ENCODE measurements around the gene LNX2.

The LNX2 gene

DNA sequence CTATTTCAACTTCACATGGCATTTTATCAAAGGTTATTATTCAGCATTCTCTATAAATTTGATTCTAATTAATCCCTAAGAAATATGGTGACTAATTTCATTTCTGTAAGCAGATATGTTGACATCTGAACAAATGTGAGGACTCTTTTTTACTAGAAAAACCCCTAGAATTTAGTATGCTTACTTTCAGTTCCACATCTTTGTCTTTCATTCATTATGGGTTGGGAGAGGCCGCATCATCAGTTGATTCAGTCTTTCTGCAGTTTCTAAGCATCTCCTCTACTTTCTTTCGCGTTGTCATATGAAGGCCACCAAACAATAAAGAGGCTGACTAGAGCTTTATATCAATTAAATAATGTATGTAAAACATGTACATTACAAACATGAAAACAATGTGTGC lies 114.5 kb downstream of the LNX2 start:
- Histone ChIP-seq H3K36me3 (ENCODE audit: control insufficient read depth, insufficient read depth, low read length) (no peaks in the 10 kb centered on the region), H3K4me1 (ENCODE audit: control insufficient read depth, insufficient read depth, low read length, poor library complexity, severe bottlenecking) (no peaks in the 10 kb centered on the region), H3K9me3 (ENCODE audit: control insufficient read depth, low read length) (no peaks in the 10 kb centered on the region), H3K4me3 (ENCODE audit: extremely low read depth, insufficient read depth, low read length, poor library complexity, severe bottlenecking) (no peak overlapping the region), H3K27ac (ENCODE audit: low read depth, low read length, severe bottlenecking) (no peak overlapping the region)
- WGBS, 2 experiments (ENCODE audit: insufficient coverage in 2 of 2), result 83 to 100% methylated on average over 1 of the region's 3 CpGs

DNA sequence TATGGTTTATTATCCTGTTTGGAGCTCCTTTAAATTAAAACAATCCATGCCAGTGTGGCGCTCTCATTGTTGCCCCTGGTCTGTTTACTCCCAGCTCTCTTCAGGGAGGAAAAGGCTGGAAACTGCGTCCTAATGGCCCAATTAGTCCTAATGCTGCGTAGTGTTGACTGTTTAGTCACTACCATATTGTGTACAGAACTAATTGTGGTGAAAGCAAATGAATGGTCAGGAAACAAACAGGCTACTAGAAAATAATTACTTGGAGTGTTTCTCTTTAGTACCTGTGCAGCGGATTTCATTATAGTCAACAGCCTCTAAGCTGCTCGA lies 115.5 kb downstream of the LNX2 start:
- Histone ChIP-seq H3K4me1 (ENCODE audit: control insufficient read depth, insufficient read depth, low read length, poor library complexity, severe bottlenecking) (no peaks in the 10 kb centered on the region), H3K36me3 (ENCODE audit: control insufficient read depth, insufficient read depth, low read length) (no peaks in the 10 kb centered on the region), H3K4me3 (ENCODE audit: extremely low read depth, insufficient read depth, low read length, poor library complexity, severe bottlenecking) (no peak overlapping the region), H3K27ac (ENCODE audit: low read depth, low read length, severe bottlenecking) (no peak overlapping the region), H3K9me3 (ENCODE audit: control insufficient read depth, low read length) (no peaks in the 10 kb centered on the region)
- WGBS, 2 experiments (ENCODE audit: insufficient coverage in 2 of 2), result 100% methylated on average over 1 to 2 of the region's 5 CpGs

DNA sequence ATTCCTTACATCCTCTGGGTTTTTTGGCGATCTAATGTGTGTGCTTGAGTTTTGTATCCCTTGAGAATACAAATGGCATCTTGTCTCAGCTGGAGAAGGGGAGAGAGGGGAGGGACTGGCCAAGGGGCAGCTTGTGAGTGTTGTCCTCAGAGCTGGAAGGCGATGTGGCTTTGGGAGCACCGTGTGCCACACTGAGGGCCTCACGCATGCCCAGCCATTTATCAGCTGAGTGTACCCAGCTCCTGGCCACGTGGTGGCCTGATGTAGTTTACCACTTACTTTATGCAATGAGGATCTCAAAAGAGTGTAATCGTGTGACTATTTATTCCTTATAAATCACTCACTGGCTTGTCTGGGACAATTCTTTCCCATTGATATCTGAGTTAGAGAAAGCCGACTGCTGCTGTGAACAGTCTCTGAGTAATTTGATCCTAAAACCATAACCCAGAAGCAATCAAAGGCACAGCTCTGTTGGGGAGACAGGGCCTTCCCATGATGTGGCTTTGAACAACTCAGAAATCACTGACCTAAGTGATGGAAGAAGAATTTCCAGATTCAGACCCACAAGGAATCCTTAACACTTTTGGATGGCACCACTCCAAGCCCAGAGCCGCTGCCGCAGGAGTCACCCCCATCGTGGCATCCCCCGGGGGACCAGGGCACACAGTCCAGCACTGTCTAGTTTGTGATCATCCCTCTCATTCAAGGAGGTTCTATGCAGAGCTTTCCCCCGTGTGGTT lies 116.0 kb downstream of the LNX2 start:
- Histone ChIP-seq H3K4me1 (ENCODE audit: control insufficient read depth, insufficient read depth, low read length, poor library complexity, severe bottlenecking) (no peaks in the 10 kb centered on the region), H3K36me3 (ENCODE audit: control insufficient read depth, insufficient read depth, low read length) (no peaks in the 10 kb centered on the region), H3K4me3 (ENCODE audit: extremely low read depth, insufficient read depth, low read length, poor library complexity, severe bottlenecking) (no peak overlapping the region), H3K9me3 (ENCODE audit: control insufficient read depth, low read length) (no peaks in the 10 kb centered on the region), H3K27ac (ENCODE audit: low read depth, low read length, severe bottlenecking) (no peak overlapping the region)
- 80 to 94% methylated on average over 6 to 8 of the region's 12 CpGs for WGBS, 2 experiments (ENCODE audit: insufficient coverage in 2 of 2)

DNA sequence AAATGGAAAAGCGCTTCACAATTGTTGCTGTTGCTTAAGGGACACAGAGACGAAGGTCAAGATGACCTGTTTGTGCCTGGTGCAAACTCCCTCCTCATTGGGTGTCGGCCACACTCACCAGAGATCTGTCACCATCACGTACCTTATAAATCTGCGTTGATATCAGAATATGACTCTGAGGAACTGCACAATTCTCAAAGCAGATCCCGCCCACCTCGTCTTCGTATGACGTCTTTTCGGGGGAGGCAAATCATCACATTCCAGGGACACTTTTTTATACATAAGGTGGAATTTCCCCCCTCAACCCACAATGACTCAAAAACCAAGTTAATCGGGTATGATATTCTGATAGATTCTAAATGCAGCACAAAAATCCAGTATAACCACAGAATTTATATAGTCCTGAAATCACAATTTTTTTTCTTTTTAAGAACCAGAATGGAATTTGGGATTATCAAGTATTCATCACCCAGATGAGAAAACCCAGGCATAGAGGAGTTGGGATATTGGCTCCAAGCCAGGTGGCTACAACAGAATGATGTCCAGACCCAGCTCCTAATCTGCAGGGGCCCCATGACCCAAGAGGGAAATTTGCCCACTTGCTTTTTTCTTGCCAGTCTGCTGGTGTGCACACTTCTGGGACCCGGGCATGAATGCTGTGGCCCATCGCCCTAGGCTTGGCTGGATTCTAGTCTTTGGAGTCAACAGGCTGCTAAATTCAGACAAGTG lies 119.4 kb downstream of the LNX2 start:
- no peak overlapping the region for H3K4me3 ChIP-seq (ENCODE audit: extremely low read depth, insufficient read depth, low read length, poor library complexity, severe bottlenecking)
- no peak overlapping the region for H3K27ac ChIP-seq (ENCODE audit: low read depth, low read length, severe bottlenecking)
- H3K36me3 ChIP-seq (ENCODE audit: control insufficient read depth, insufficient read depth, low read length), result no peaks in the 10 kb centered on the region
- H3K9me3 ChIP-seq (ENCODE audit: control insufficient read depth, low read length), result no peaks in the 10 kb centered on the region
- WGBS, 2 experiments (ENCODE audit: insufficient coverage in 2 of 2), result 92 to 93% methylated on average over 7 to 13 of the region's 13 CpGs
- no peaks in the 10 kb centered on the region for H3K4me1 ChIP-seq (ENCODE audit: control insufficient read depth, insufficient read depth, low read length, poor library complexity, severe bottlenecking)

- Histone ChIP-seq H3K36me3 (ENCODE audit: control insufficient read depth, insufficient read depth, low read length) (no peaks in the 10 kb centered on the region), H3K27ac (ENCODE audit: low read depth, low read length, severe bottlenecking) (no peak overlapping the region), H3K4me3 (ENCODE audit: extremely low read depth, insufficient read depth, low read length, poor library complexity, severe bottlenecking) (no peak overlapping the region), H3K9me3 (ENCODE audit: control insufficient read depth, low read length) (no peaks in the 10 kb centered on the region), H3K4me1 (ENCODE audit: control insufficient read depth, insufficient read depth, low read length, poor library complexity, severe bottlenecking) (no peaks in the 10 kb centered on the region)
- WGBS, 2 experiments (ENCODE audit: insufficient coverage in 2 of 2), result 84 to 95% methylated on average over 7 to 8 of the region's 11 CpGs
These were observed 122.6 kb downstream of the LNX2 start for GRCh38 chr13:27497563-27498230.

GRCh38 chr13:27496536-27497273 lies 123.6 kb downstream of the LNX2 start:
- no peaks in the 10 kb centered on the region for H3K36me3 ChIP-seq (ENCODE audit: control insufficient read depth, insufficient read depth, low read length)

GRCh38 chr13:27496006-27496405 lies 124.3 kb downstream of the LNX2 start:
- H3K4me1 ChIP-seq (ENCODE audit: control insufficient read depth, insufficient read depth, low read length, poor library complexity, severe bottlenecking), result no peaks in the 10 kb centered on the region
- WGBS, 2 experiments (ENCODE audit: insufficient coverage in 2 of 2), result 79 to 83% methylated on average over 3 to 4 of the region's 4 CpGs
- no peaks in the 10 kb centered on the region for H3K9me3 ChIP-seq (ENCODE audit: control insufficient read depth, low read length)
- no peak overlapping the region for H3K4me3 ChIP-seq (ENCODE audit: extremely low read depth, insufficient read depth, low read length, poor library complexity, severe bottlenecking)
- H3K27ac ChIP-seq (ENCODE audit: low read depth, low read length, severe bottlenecking), result no peak overlapping the region
- no peaks in the 10 kb centered on the region for H3K36me3 ChIP-seq (ENCODE audit: control insufficient read depth, insufficient read depth, low read length)

More at GRCh38 chr13:27496536-27497273, 123.6 kb downstream of the LNX2 start:
- Histone ChIP-seq H3K9me3 (ENCODE audit: control insufficient read depth, low read length) (no peaks in the 10 kb centered on the region), H3K4me1 (ENCODE audit: control insufficient read depth, insufficient read depth, low read length, poor library complexity, severe bottlenecking) (no peaks in the 10 kb centered on the region), H3K4me3 (ENCODE audit: extremely low read depth, insufficient read depth, low read length, poor library complexity, severe bottlenecking) (no peak overlapping the region), H3K27ac (ENCODE audit: low read depth, low read length, severe bottlenecking) (no peak overlapping the region)
- WGBS, 2 experiments (ENCODE audit: insufficient coverage in 2 of 2), result 76 to 86% methylated on average over 4 to 5 of the region's 10 CpGs

Measured in mesodermal cell (in vitro differentiated cells).